Ovary (tissue), 9 donors: ENCODE results near the gene KRTAP5-10. TPM values are rescaled to one million over a fixed set of nuclear protein-coding genes. Genes with fewer than 3 reads are reported as not detected.
"Not testable (repeated sequence)": the region's sequence is repeated elsewhere in the genome, so short reads cannot be mapped to it uniquely, and the experiment has no call there.

Experiments used
- DNase-seq, 5 donors: peaks; one replicate each; pipeline ENCODE4 v3.0.0-alpha.2; 2019 to 2020
- H3K27ac ChIP-seq, 2 donors: fragments of 200-600 bp; one replicate each; pipeline versions ENCODE4 v1.5.1 to v1.8.0; 2019 to 2022
- H3K27me3 ChIP-seq: fragments of 200-600 bp; one replicate; pipeline ENCODE4 v1.8.0; 2022
- H3K36me3 ChIP-seq: fragments of 200-600 bp; sonication (generic); one replicate; pipeline ENCODE4 v1.5.1; 2019
- H3K4me1 ChIP-seq: one replicate; pipeline ENCODE4 v1.8.1; 2013; ENCODE audit warnings: mild to moderate bottlenecking, moderate library complexity; ENCODE audit not compliant: insufficient read depth
- H3K4me3 ChIP-seq: fragments of 200-600 bp; sonication (generic); one replicate; pipeline ENCODE4 v1.5.1; 2017
- H3K9me3 ChIP-seq, 2 donors: fragments of 200-600 bp in 1 of 2; sonication (generic) in 1 of 2; one replicate each; pipeline versions ENCODE4 v1.5.1 to v1.8.1; 2013 to 2019; ENCODE audit warnings: mild to moderate bottlenecking in 1 of 2, moderate library complexity in 1 of 2
- CTCF ChIP-seq, 3 donors: fragments of 450-650 bp in 2 of 3; fragments of 200-600 bp in 1 of 3; IDR thresholded peaks; one replicate each; pipeline versions ENCODE4 v1.5.1 to v1.8.0; 2016 to 2022; ENCODE audit warnings: antibody characterized with exemption in 3 of 3, mild to moderate bottlenecking in 1 of 3
- EP300 ChIP-seq: sonication (generic); formaldehyde crosslinking; IDR thresholded peaks from one replicate; pipeline ENCODE4 v1.6.1; 2017; ENCODE audit warnings: antibody characterized with exemption
- POLR2A ChIP-seq: fragments of 450-650 bp; IDR thresholded peaks from one replicate; pipeline ENCODE4 v1.6.1; 2017; ENCODE audit warnings: antibody characterized with exemption, mild to moderate bottlenecking, moderate library complexity
- WGBS, 3 donors: extraction: QIAGEN DNeasy Blood & Tissue Kit in 1 of 3; methylation state at CpG; one replicate each; pipeline versions ENCODE4 v1.1.5 to v1.1.7; 2013 to 2017; 5-methylcytosine and 5-hydroxymethylcytosine counted together
- intact Hi-C, 4 donors: fragments of 100-400 bp; cut with DNase I; formaldehyde crosslinking; loops; one replicate each; pipeline versions ENCODE4 v1.11.0 to v1.15.1; 2022 to 2023
- polyA plus RNA-seq, 2 donors: library from polyadenylated mRNA; stranded (reverse); fragments of 200-250 nt in 1 of 2; fragments of 350-450 nt in 1 of 2; fragmentation: Illumina TruSeq in 1 of 2; extraction: RNeasy Lipid Tissue Mini Kit (QIAGEN cat#74804) in 1 of 2; gene quantifications; one replicate each; pipeline ENCODE4 v1.2.3, GENCODE V29; 2013 to 2014
- total RNA-seq, 7 donors: library from RNA; depleted of rRNA in 2 of 7; stranded (reverse); fragments of >200 nt in 2 of 7; fragmentation: NEBNext Ultra II Directional in 3 of 7; extraction: Animal tissue kit (Norgen Biotek cat#: 25700) in 3 of 7; gene quantifications; one replicate each; pipeline versions ENCODE4 v1.1.0 to v1.2.4, GENCODE V29; 2016 to 2023
- donor health status: DM: no; HTN: no; CAD: no; lungs with moderate emphysema.
- donor health status: DM: no; HTN: no; CAD: no.
- donor health status: Bipolar disorder and iron deficiency.
- donor health status: DM: yes; HTN: yes; CAD: no.
- donor health status: DM: no; HTN: no; CAD: no.
- donor health status: DM: yes; HTN: yes; CAD: no.

KRTAP5-10 gene
- total and polyA plus RNA-seq, 9 donors = 0.18 to 0.35 TPM; not detected in 7

- no peaks in the 10 kb centered on the region for H3K27me3 ChIP-seq
- 18 to 28% (median 25%) methylated on average over 8 of the region's 8 CpGs for WGBS, 3 donors
- no peaks in the 10 kb centered on the region for H3K9me3 ChIP-seq
- no peak overlapping the region for H3K4me3 ChIP-seq
- TF ChIP-seq CTCF (IDR thresholded peaks at IDR 0.05) = no peak
- TF ChIP-seq POLR2A = no peak
- no peak for TF ChIP-seq EP300
- H3K27ac ChIP-seq = no peak overlapping the region
- DNase-seq = no peak
- H3K36me3 ChIP-seq = no peaks in the 10 kb centered on the region
- no peaks in the 10 kb centered on the region for H3K4me1 ChIP-seq
- intact Hi-C loops = no loop called here
Observed at GRCh38 chr11:71563406-71563805, 2.0 kb upstream of the KRTAP5-10 start.

- Histone ChIP-seq H3K4me1 (no peaks in the 10 kb centered on the region), H3K36me3 (no peaks in the 10 kb centered on the region), H3K4me3 (no peak overlapping the region), H3K27ac (no peak overlapping the region), H3K27me3 (no peaks in the 10 kb centered on the region), H3K9me3 (no peaks in the 10 kb centered on the region)
- intact Hi-C loops = no loop called here
- no peak for DNase-seq
- TF ChIP-seq CTCF (IDR thresholded peaks at IDR 0.05) (no peak), EP300 (no peak), POLR2A (no peak)
- 77 to 89% (median 86%) methylated on average over 4 of the region's 4 CpGs for WGBS, 3 donors
Observed at GRCh38 chr11:71564430-71564829, 933 bp upstream of the KRTAP5-10 start.

GRCh38 chr11:71566081-71566620, 788 bp downstream of the KRTAP5-10 start:
- Histone ChIP-seq H3K9me3 (no peaks in the 10 kb centered on the region), H3K27ac (no peak overlapping the region), H3K27me3 (no peaks in the 10 kb centered on the region), H3K4me1 (no peaks in the 10 kb centered on the region), H3K36me3 (no peaks in the 10 kb centered on the region), H3K4me3 (no peak overlapping the region)
- intact Hi-C loops = no loop called here
- DNase-seq = no peak
- 45 to 67% (median 60%) methylated on average over 9 to 10 of the region's 10 CpGs for WGBS, 3 donors
- TF ChIP-seq CTCF (IDR thresholded peaks at IDR 0.05) (no peak), POLR2A (no peak), EP300 (no peak)

GRCh38 chr11:71566626-71567599, 1.6 kb downstream of the KRTAP5-10 start:
- H3K36me3 ChIP-seq, H3K27ac ChIP-seq, DNase-seq, H3K4me3 ChIP-seq, intact Hi-C loops, H3K9me3 ChIP-seq, H3K27me3 ChIP-seq, H3K4me1 ChIP-seq: not testable (repeated sequence)
- WGBS, 3 donors = 45 to 55% (median 45%) methylated on average over 17 to 21 of the region's 21 CpGs

- H3K27me3 ChIP-seq, H3K36me3 ChIP-seq, DNase-seq, H3K27ac ChIP-seq, H3K4me1 ChIP-seq, intact Hi-C loops, H3K4me3 ChIP-seq, H3K9me3 ChIP-seq: not testable (repeated sequence)
- WGBS, 3 donors = 42 to 77% (median 63%) methylated on average over 7 to 8 of the region's 8 CpGs
Observed at GRCh38 chr11:71567633-71568032, 2.3 kb downstream of the KRTAP5-10 start.
